Activated CD8-positive, alpha-beta T cell treated with anti-CD3 and anti-CD28 coated beads for 36 hours (primary cell): Measurements from ENCODE around the gene C1QTNF9. TPM values are rescaled to one million over a fixed set of nuclear protein-coding genes. Genes with fewer than 3 reads are reported as not detected.
"Not testable (repeated sequence)": the region's sequence is repeated elsewhere in the genome, so short reads cannot be mapped to it uniquely, and the experiment has no call there.

Source experiments
- ATAC-seq: fragments of 200-7000 bp; cut with Tn5 transposase; one replicate; pipeline ENCODE4 v1.10.0; 2021; ENCODE audit warnings: mild to moderate bottlenecking, moderate library complexity
- CTCF ChIA-PET: fragments of 350-600 bp; sonication (Branson Sonifier 250); formaldehyde crosslinking; loops from one replicate; lab custom pipeline; 2021; ENCODE audit warnings: antibody characterized with exemption; lab: Charles Lee
- POLR2A ChIA-PET: fragments of 350-600 bp; sonication (Branson Sonifier 250); formaldehyde crosslinking; loops from one replicate; lab custom pipeline; 2021; ENCODE audit warnings: antibody characterized with exemption; lab: Charles Lee
- DNase-seq: peaks from one replicate; pipeline ENCODE4 v3.0.0-alpha.2; 2020
- H3K27ac Mint-ChIP-seq: one replicate; pipeline ENCODE4 v1.8.0; 2021; ENCODE audit warnings: mild to moderate bottlenecking, mixed read lengths
- H3K27me3 Mint-ChIP-seq: one replicate; pipeline ENCODE4 v1.8.0; 2021; ENCODE audit warnings: mixed read lengths
- H3K36me3 Mint-ChIP-seq: one replicate; pipeline ENCODE4 v1.8.0; 2021; ENCODE audit warnings: low read depth, mixed read lengths
- H3K4me1 Mint-ChIP-seq: one replicate; pipeline ENCODE4 v1.8.0; 2021; ENCODE audit warnings: low read depth, mixed read lengths
- H3K4me3 Mint-ChIP-seq: one replicate; pipeline ENCODE4 v1.8.0; 2021; ENCODE audit warnings: mild to moderate bottlenecking, moderate library complexity, mixed read lengths
- H3K9me3 Mint-ChIP-seq: one replicate; pipeline ENCODE4 v1.8.0; 2021; ENCODE audit warnings: mixed read lengths
- intact Hi-C: fragments of 100-400 bp; cut with micrococcal nuclease; formaldehyde crosslinking; loops from one replicate; pipeline ENCODE4 v1.10.0; 2022
- total RNA-seq, 2 experiments: library from RNA; stranded (reverse); gene quantifications; one replicate each; pipeline ENCODE4 v1.2.3, GENCODE V29; 2021
- TF ChIP-seq, protein P1 (sequence below): fragments of 200-600 bp; IDR thresholded peaks from one replicate; pipeline ENCODE4 v1.8.0; 2022; ENCODE audit warnings: antibody characterized with exemption, mild to moderate bottlenecking

Gene C1QTNF9
- total RNA-seq, 2 experiments from 2014 or later, result not detected

DNA sequence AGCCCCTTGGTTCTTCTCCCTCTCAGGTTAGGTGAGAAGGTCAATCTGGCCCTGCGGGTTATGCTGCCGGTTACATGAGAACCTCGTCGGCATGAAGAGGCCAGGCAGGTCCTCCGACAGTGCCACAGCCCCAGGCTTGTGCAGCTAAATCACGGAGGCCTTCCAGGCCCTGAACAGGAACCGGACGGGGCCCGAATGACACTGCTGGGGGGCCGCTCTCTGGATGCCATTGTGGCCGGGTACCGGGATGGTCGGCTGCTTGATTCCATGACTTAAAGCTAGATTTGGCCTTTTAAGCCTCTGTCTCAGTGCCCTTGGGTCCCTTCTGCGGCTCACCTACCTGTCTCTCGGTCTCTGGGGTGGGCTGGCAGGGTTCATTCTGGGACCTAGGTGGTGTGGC is 48.4 kb downstream of the C1QTNF9 start:
- no peak for DNase-seq
- Mint-ChIP-seq H3K27ac (no peak overlapping the region), H3K4me1 (no peaks in the 10 kb centered on the region), H3K4me3 (no peak overlapping the region), H3K9me3 (no peaks in the 10 kb centered on the region), H3K36me3 (no peaks in the 10 kb centered on the region), H3K27me3 (no peaks in the 10 kb centered on the region)
- ChIA-PET CTCF (no interaction called here), POLR2A (no interaction called here)
- intact Hi-C loops, result no loop called here
- no peak for ATAC-seq
- TF ChIP-seq, protein P1, sequence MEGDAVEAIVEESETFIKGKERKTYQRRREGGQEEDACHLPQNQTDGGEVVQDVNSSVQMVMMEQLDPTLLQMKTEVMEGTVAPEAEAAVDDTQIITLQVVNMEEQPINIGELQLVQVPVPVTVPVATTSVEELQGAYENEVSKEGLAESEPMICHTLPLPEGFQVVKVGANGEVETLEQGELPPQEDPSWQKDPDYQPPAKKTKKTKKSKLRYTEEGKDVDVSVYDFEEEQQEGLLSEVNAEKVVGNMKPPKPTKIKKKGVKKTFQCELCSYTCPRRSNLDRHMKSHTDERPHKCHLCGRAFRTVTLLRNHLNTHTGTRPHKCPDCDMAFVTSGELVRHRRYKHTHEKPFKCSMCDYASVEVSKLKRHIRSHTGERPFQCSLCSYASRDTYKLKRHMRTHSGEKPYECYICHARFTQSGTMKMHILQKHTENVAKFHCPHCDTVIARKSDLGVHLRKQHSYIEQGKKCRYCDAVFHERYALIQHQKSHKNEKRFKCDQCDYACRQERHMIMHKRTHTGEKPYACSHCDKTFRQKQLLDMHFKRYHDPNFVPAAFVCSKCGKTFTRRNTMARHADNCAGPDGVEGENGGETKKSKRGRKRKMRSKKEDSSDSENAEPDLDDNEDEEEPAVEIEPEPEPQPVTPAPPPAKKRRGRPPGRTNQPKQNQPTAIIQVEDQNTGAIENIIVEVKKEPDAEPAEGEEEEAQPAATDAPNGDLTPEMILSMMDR, result no peak

DNA sequence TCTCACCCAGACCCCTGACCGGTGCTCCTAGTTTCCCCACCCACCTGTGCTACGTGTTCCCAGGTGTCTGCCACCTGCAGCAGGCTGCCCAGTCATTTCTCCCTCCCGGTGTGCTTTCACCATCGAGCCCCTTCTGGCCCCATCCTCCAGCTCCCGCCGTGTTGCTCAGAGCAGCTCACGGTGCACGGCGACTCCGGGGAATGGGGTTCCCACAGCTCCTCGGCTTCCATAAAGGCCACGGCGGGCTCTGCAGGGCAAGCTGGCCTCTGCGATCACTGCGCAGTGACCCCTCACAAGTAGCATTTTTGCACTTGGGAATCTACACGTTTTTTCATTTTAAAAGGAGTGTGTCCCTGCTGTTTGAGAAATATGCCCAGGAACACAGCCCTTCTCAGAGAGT is 49.5 kb downstream of the C1QTNF9 start:
- intact Hi-C loops, result not testable (repeated sequence)

DNA sequence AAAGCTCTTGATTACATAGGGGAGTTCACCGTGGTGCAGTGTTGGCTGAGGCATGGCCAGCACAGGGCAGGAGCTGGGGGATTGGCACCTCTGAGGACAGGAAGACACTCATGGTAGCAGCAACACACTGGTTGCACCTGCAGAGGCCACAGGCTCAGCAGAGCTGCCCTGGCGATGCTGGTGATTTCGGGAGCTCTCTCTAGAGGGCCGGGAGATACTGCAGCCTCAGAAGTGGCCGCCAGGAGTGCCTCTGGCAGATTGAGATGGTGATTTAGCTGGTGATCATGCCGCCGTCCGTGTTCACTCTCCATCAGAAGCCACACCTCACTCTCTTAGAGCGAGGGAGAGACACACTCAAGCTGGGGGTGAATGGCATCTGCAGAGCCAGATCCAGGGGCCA is 49.9 kb downstream of the C1QTNF9 start:
- DNase-seq, H3K4me1 Mint-ChIP-seq, H3K27me3 Mint-ChIP-seq, H3K27ac Mint-ChIP-seq, POLR2A ChIA-PET, H3K4me3 Mint-ChIP-seq, H3K9me3 Mint-ChIP-seq, H3K36me3 Mint-ChIP-seq, intact Hi-C loops, CTCF ChIA-PET, ATAC-seq: not testable (repeated sequence)

More for the DNA sequence above, 49.5 kb downstream of the C1QTNF9 start:
- H3K9me3 Mint-ChIP-seq, H3K4me3 Mint-ChIP-seq, H3K36me3 Mint-ChIP-seq, H3K4me1 Mint-ChIP-seq, H3K27me3 Mint-ChIP-seq, CTCF ChIA-PET, DNase-seq, H3K27ac Mint-ChIP-seq, POLR2A ChIA-PET, ATAC-seq: not testable (repeated sequence)

GRCh38 chr13:24360106-24360505 is 50.7 kb downstream of the C1QTNF9 start:
- Mint-ChIP-seq H3K4me1 (no peaks in the 10 kb centered on the region), H3K27ac (no peak overlapping the region), H3K36me3 (no peaks in the 10 kb centered on the region), H3K27me3 (no peaks in the 10 kb centered on the region), H3K9me3 (no peaks in the 10 kb centered on the region), H3K4me3 (no peak overlapping the region)
- ATAC-seq (no peak), DNase-seq (no peak)
- ChIA-PET POLR2A (no interaction called here), CTCF (no interaction called here)
- TF ChIP-seq, protein P1, result no peak
- intact Hi-C loops, result no loop called here

DNA sequence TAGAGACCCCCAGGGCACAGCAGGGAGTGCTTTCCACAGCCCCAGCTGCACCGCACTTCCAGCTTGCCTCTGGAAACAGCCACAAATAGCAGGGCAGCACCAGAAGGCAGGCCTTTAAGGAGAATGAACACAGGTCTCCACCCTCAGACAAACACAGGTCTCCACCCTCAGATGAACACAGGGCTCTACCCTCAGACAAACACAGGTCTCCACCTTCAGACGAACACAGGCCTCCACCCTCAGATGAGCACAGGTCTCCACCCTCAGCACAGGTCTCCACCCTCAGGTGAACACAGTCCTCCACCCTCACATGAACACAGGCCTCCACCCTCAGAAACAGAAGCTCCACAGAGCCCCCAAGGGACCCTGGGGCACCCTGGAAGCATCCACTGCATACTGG is 51.7 kb downstream of the C1QTNF9 start:
- ChIA-PET POLR2A (no interaction called here), CTCF (no interaction called here)

DNA sequence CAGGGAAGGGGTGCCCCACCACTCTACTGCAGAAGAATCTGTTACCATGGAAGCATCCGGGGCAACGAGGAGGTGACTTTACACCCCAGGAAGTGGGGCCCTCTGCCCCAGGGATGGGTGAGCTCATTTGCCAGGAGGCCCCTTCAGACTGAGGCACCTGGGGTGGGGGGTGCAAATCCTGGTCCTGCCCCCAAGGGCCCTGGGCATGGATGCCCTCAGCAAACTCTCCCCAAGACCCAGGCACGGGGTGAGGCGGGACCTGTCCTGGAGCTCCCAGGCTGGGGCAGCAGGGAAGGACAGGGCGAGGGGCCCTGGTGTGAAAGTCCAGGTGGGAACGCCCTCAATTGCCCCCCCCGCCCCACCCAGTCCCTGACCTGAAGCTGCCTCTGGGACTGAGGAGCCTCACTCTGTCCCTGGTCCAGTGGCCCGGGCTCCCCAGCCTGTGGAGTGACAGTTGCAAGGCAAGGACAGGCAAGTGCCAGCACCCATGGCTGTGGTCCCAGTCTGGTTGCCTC is 52.5 kb downstream of the C1QTNF9 start:
- no peaks in the 10 kb centered on the region for H3K9me3 Mint-ChIP-seq
- no peaks in the 10 kb centered on the region for H3K36me3 Mint-ChIP-seq
- TF ChIP-seq, protein P1, result no peak
- POLR2A ChIA-PET, result interaction anchor here (0.6 kb wide), 1 partner anchor 45 kb away, joined by 3 read pairs; no protein-coding TSS in a partner anchor
- intact Hi-C loops, result no loop called here
- DNase-seq (no peak), ATAC-seq (no peak)
- no peak overlapping the region for H3K4me3 Mint-ChIP-seq
- no peak overlapping the region for H3K27ac Mint-ChIP-seq
- peaks cover 3% of the 10 kb centered on the region for H3K27me3 Mint-ChIP-seq
- no peaks in the 10 kb centered on the region for H3K4me1 Mint-ChIP-seq
- CTCF ChIA-PET, result no interaction called here

More for the DNA sequence above, 51.7 kb downstream of the C1QTNF9 start:
- no peak overlapping the region for H3K4me3 Mint-ChIP-seq
- H3K36me3 Mint-ChIP-seq, result no peaks in the 10 kb centered on the region
- no peak overlapping the region for H3K27ac Mint-ChIP-seq
- H3K4me1 Mint-ChIP-seq, result no peaks in the 10 kb centered on the region
- intact Hi-C loops, result no loop called here
- DNase-seq (no peak), ATAC-seq (no peak)
- H3K27me3 Mint-ChIP-seq, result no peaks in the 10 kb centered on the region
- no peaks in the 10 kb centered on the region for H3K9me3 Mint-ChIP-seq
- TF ChIP-seq, protein P1, result no peak
